SK-N-SH (cell line): ENCODE results near the gene ANKRD12. TPM values are rescaled to one million over a fixed set of nuclear protein-coding genes. Genes with fewer than 3 reads are reported as not detected.

ENCODE experiments used
- CTCF ChIA-PET: fragments of 300-600, 350-600 bp; formaldehyde crosslinking; extraction: SDS; loops from one replicate; lab custom pipeline; 2021; lab: Yijun Ruan, JAX
- POLR2A ChIA-PET: fragments of 350-600 bp; sonication (Branson Sonifier 250); formaldehyde crosslinking; extraction: SDS; loops from one replicate; lab custom pipeline; 2020; ENCODE audit warnings: antibody characterized with exemption, inconsistent platforms; lab: Yijun Ruan, JAX
- DNase-seq: peaks from one replicate; pipeline ENCODE4 v3.0.0; 2012
- H2AFZ ChIP-seq: fragments of 200-600 bp; sonication (generic); 2 replicates; pipeline ENCODE4 v1.8.1; 2016; ENCODE audit warnings: antibody characterized with exemption, mild to moderate bottlenecking, low read depth
- H3F3A ChIP-seq: fragments of 200-600 bp; sonication (generic); replicated peaks from 2 replicates; pipeline ENCODE3; 2016; ENCODE audit warnings: antibody characterized with exemption, mild to moderate bottlenecking; ENCODE audit not compliant: insufficient read depth
- H3K27ac ChIP-seq, 2 experiments: fragments of 200-500 bp in 1 of 2; fragments of 200-600 bp in 1 of 2; sonication (Bioruptor generic) in 1 of 2; sonication (generic), shearing (Covaris generic) in 1 of 2; 2 replicates each; pipeline versions ENCODE4 v1.5.1 to v1.6.1; 2014 to 2016; ENCODE audit warnings: low read depth in 2 of 2, inconsistent platforms in 1 of 2, low read length in 1 of 2, mild to moderate bottlenecking in 1 of 2, mixed read lengths in 1 of 2
- H3K27me3 ChIP-seq: fragments of 200-600 bp; sonication (generic), shearing (Covaris generic); 2 replicates; pipeline ENCODE4 v1.6.1; 2016; ENCODE audit warnings: mixed run types; ENCODE audit not compliant: insufficient read depth
- H3K36me3 ChIP-seq, 2 experiments: fragments of 200-500 bp in 1 of 2; fragments of 200-600 bp in 1 of 2; sonication (Bioruptor generic) in 1 of 2; sonication (generic) in 1 of 2; replicated peaks in 1 of 2; 2 replicates each; pipeline versions ENCODE3 to v1.5.1; 2014 to 2016; ENCODE audit warnings: low read length in 1 of 2, mild to moderate bottlenecking in 1 of 2; ENCODE audit not compliant: insufficient read depth in 2 of 2, control insufficient read depth in 1 of 2
- H3K4me1 ChIP-seq, 2 experiments: fragments of 200-500 bp in 1 of 2; fragments of 200-600 bp in 1 of 2; sonication (Bioruptor generic) in 1 of 2; sonication (generic), shearing (Covaris generic) in 1 of 2; 2 replicates each; pipeline versions ENCODE4 v1.5.1 to v1.6.1; 2014 to 2016; ENCODE audit warnings: low read depth in 1 of 2, low read length in 1 of 2, mixed run types in 1 of 2; ENCODE audit not compliant: insufficient read depth in 2 of 2, control insufficient read depth in 1 of 2
- H3K4me2 ChIP-seq: fragments of 200-600 bp; sonication (generic), shearing (Covaris generic); 2 replicates; pipeline ENCODE4 v1.6.1; 2017; ENCODE audit warnings: mixed run types
- H3K4me3 ChIP-seq, 2 experiments: fragments of 200-500 bp in 1 of 2; fragments of 200-600 bp in 1 of 2; sonication (Bioruptor generic) in 1 of 2; sonication (generic), shearing (Covaris generic) in 1 of 2; 2 replicates each; pipeline versions ENCODE4 v1.5.1 to v1.8.1; 2014 to 2016; ENCODE audit warnings: low read depth in 2 of 2, inconsistent platforms in 1 of 2, low read length in 1 of 2, mild to moderate bottlenecking in 1 of 2, mixed read lengths in 1 of 2, moderate library complexity in 1 of 2
- H3K79me2 ChIP-seq: fragments of 200-600 bp; sonication (generic); 2 replicates; pipeline ENCODE4 v1.8.1; 2017; ENCODE audit warnings: mild to moderate bottlenecking; ENCODE audit not compliant: insufficient read depth
- H3K9ac ChIP-seq: fragments of 200-600 bp; sonication (generic); 2 replicates; pipeline ENCODE4 v1.6.1; 2017; ENCODE audit warnings: mixed run types
- H3K9me2 ChIP-seq: fragments of 200-600 bp; sonication (generic); 2 replicates; pipeline ENCODE4 v1.6.1; 2017; ENCODE audit warnings: mixed run types
- H3K9me3 ChIP-seq: fragments of 200-600 bp; sonication (generic); 2 replicates; pipeline ENCODE4 v1.6.1; 2017; ENCODE audit warnings: mixed run types, mild to moderate bottlenecking, moderate library complexity
- H4K20me1 ChIP-seq: fragments of 200-600 bp; sonication (generic); 2 replicates; pipeline ENCODE4 v1.6.1; 2017; ENCODE audit warnings: mild to moderate bottlenecking, mixed run types; ENCODE audit not compliant: insufficient read depth
- CHD2 ChIP-seq: fragments of 150-350 bp; IDR thresholded peaks from 2 replicates; pipeline ENCODE4 v1.6.1; 2018; ENCODE audit warnings: low read length; ENCODE audit not compliant: partially characterized antibody
- ELF1 ChIP-seq: IDR thresholded peaks from 2 replicates; pipeline ENCODE4 v1.4.0; 2012
- EP300 ChIP-seq, 2 experiments: IDR thresholded peaks; 2 replicates each; pipeline versions ENCODE4 v1.4.0 to v1.6.1; 2012; ENCODE audit warnings: borderline replicate concordance in 1 of 2, low read depth in 1 of 2, low read length in 1 of 2
- FOXM1 ChIP-seq: IDR thresholded peaks from 2 replicates; pipeline ENCODE4 v1.4.0; 2012; ENCODE audit warnings: low read depth, mild to moderate bottlenecking
- GABPA ChIP-seq: IDR thresholded peaks from 2 replicates; pipeline ENCODE4 v1.4.0; 2012; ENCODE audit warnings: low read depth, mild to moderate bottlenecking
- GATA2 ChIP-seq: sonication (generic); formaldehyde crosslinking; IDR thresholded peaks from 2 replicates; pipeline ENCODE4 v1.5.0; 2020; ENCODE audit warnings: mild to moderate bottlenecking, missing genetic modification reagents
- JUND ChIP-seq: IDR thresholded peaks from 2 replicates; pipeline ENCODE4 v1.4.0; 2012
- MEF2A ChIP-seq: IDR thresholded peaks from 2 replicates; pipeline ENCODE4 v1.4.0; 2012; ENCODE audit warnings: low read depth, borderline replicate concordance
- NFIC ChIP-seq: IDR thresholded peaks from 2 replicates; pipeline ENCODE4 v1.4.0; 2012; ENCODE audit warnings: borderline replicate concordance
- PBX3 ChIP-seq: IDR thresholded peaks from 2 replicates; pipeline ENCODE4; 2012
- RAD21 ChIP-seq: IDR thresholded peaks from 2 replicates; pipeline ENCODE4 v1.6.1; 2012; ENCODE audit warnings: mild to moderate bottlenecking, low read length
- RCOR1 ChIP-seq: fragments of 150-350 bp; IDR thresholded peaks from 2 replicates; pipeline ENCODE4 v1.6.1; 2017; ENCODE audit warnings: antibody characterized with exemption, low read length
- REST ChIP-seq: IDR thresholded peaks from 2 replicates; pipeline ENCODE4 v1.6.1; 2012; ENCODE audit warnings: mild to moderate bottlenecking, low read depth, low read length, moderate library complexity
- RFX5 ChIP-seq: IDR thresholded peaks from 2 replicates; pipeline ENCODE4 v1.6.1; 2012; ENCODE audit warnings: mild to moderate bottlenecking, improper control_type of control experiment, low read length
- SIN3A ChIP-seq: IDR thresholded peaks from 2 replicates; pipeline ENCODE4 v1.6.1; 2012; ENCODE audit warnings: low read depth, mild to moderate bottlenecking, low read length, moderate library complexity, borderline replicate concordance
- SMC3 ChIP-seq: IDR thresholded peaks from 2 replicates; pipeline ENCODE4 v1.6.1; 2012; ENCODE audit warnings: low read depth, low read length, improper control_type of control experiment
- TCF12 ChIP-seq: IDR thresholded peaks from 2 replicates; pipeline ENCODE4 v1.4.0; 2012
- YY1 ChIP-seq: IDR thresholded peaks from 2 replicates; pipeline ENCODE4 v1.4.0; 2012; ENCODE audit warnings: low read depth, mild to moderate bottlenecking
- WGBS: methylation state at CpG from one replicate; pipeline ENCODE4 v1.1.6; 2017; ENCODE audit warnings: low lambda C conversion rate; 5-methylcytosine and 5-hydroxymethylcytosine counted together
- polyA plus RNA-seq, 3 experiments: library from polyadenylated mRNA; depleted of rRNA; stranded (reverse); fragments of >200 nt; gene quantifications; 2 replicates each; pipeline ENCODE4 v1.2.3, GENCODE V29; 2012

Gene ANKRD12
- polyA plus RNA-seq, 1 of the 3 experiments (the other 2 are of a cell fraction), result 1.3 TPM

GRCh38 chr18:9096007-9096371 lies 40.6 kb upstream of the ANKRD12 start:
- no peak for DNase-seq
- Histone ChIP-seq H3F3A (peaks cover 14% of the 10 kb centered on the region), H3K9ac (no peak overlapping the region), H4K20me1 (no peaks in the 10 kb centered on the region), H3K27ac (no peak overlapping the region), H3K4me1 (peaks cover 0 to 18% of the 10 kb centered on the region in 2 experiments; a peak in 1 of 4 replicates), H3K79me2 (no peaks in the 10 kb centered on the region), H2AFZ (no peak overlapping the region), H3K4me3 (no peak overlapping the region)
- CTCF ChIA-PET, result interaction anchor here (0.8 to 2.3 kb wide), 3 partner anchors 19 to 421 kb away, joined by 3 to 7 read pairs (median 3); no protein-coding TSS in a partner anchor
- WGBS, result 56% methylated on average over 3 of the region's 3 CpGs
- no peak for TF ChIP-seq GABPA
- no peak for TF ChIP-seq YY1
- no peak for TF ChIP-seq TCF12
- TF ChIP-seq, all 33 proteins: peak for 0
- Histone ChIP-seq H3K4me2 (no peak overlapping the region), H3K9me2 (no peaks in the 10 kb centered on the region), H3K27me3 (no peaks in the 10 kb centered on the region), H3K9me3 (no peaks in the 10 kb centered on the region), H3K36me3 (no peaks in the 10 kb centered on the region)
- POLR2A ChIA-PET, result no interaction called here

GRCh38 chr18:9096685-9097084 lies 39.9 kb upstream of the ANKRD12 start:
- H3K4me2 ChIP-seq, result no peak overlapping the region
- no peaks in the 10 kb centered on the region for H3K36me3 ChIP-seq
- DNase-seq, result no peak
- no peak overlapping the region for H3K4me3 ChIP-seq
- H3K9me3 ChIP-seq, result no peaks in the 10 kb centered on the region
- peaks cover 16% of the 10 kb centered on the region for H3F3A ChIP-seq
- H3K9me2 ChIP-seq, result no peaks in the 10 kb centered on the region
- no peak overlapping the region for H2AFZ ChIP-seq
- ChIA-PET POLR2A (no interaction called here), CTCF (interaction anchor here (1.2 to 2.3 kb wide), 3 partner anchors 19 to 51 kb away, joined by 3 to 7 read pairs (median 3); no protein-coding TSS in a partner anchor)
- H4K20me1 ChIP-seq, result no peaks in the 10 kb centered on the region
- H3K27ac ChIP-seq, result no peak overlapping the region
- no peak for TF ChIP-seq RFX5
- TF ChIP-seq MEF2A, result no peak
- no peak for TF ChIP-seq SIN3A
- no peak for TF ChIP-seq JUND
- TF ChIP-seq RCOR1, result no peak
- no peak for TF ChIP-seq SMC3
- TF ChIP-seq NFIC, result no peak
- TF ChIP-seq TCF12, result no peak
- no peak for TF ChIP-seq ELF1
- no peak for TF ChIP-seq REST
- TF ChIP-seq YY1, result no peak
- TF ChIP-seq EP300 (IDR thresholded peaks at IDR 0.05; ENCODE audit: borderline replicate concordance in 1 of 2, low read depth in 1 of 2, low read length in 1 of 2), result no peak
- TF ChIP-seq FOXM1, result no peak
- no peak for TF ChIP-seq GABPA
- no peak for TF ChIP-seq PBX3
- TF ChIP-seq GATA2, result no peak
- TF ChIP-seq CHD2, result no peak
- TF ChIP-seq RAD21, result no peak
- 61% methylated on average over 2 of the region's 2 CpGs for WGBS
- H3K27me3 ChIP-seq, result no peaks in the 10 kb centered on the region
- no peak overlapping the region for H3K9ac ChIP-seq
- no peaks in the 10 kb centered on the region for H3K79me2 ChIP-seq
- peaks cover 0 to 18% of the 10 kb centered on the region in 2 experiments; a peak in 2 of 4 replicates for H3K4me1 ChIP-seq
